GM12872 (cell line): ENCODE results near the gene ARL6IP5.

Experiments
- CTCF ChIP-seq: IDR thresholded peaks from 3 replicates; pipeline ENCODE4 v1.5.1; 2011; ENCODE audit warnings: low read depth, mild to moderate bottlenecking, low read length, moderate library complexity; ENCODE audit not compliant: insufficient read depth

Gene ARL6IP5

DNA sequence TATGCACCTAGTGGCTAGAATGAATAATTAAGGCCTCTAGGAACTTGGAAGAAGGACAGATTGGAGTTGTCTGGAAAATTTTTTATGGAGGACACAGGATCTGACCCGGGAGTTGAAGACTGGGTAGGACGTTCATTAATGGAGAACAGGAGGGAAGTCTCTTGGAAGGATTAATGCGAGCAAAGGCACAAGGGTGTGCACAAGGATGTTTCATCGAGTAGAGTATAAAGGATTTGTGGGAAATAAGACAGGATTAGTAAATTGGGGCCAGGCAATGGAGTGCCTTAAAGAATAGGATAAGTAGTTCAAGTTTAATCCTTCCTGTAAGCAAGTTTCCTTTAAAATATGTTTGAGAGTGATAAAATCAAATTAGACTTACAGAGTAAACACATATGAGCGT, 23.1 kb downstream of the ARL6IP5 start:
- no peak for TF ChIP-seq CTCF

DNA sequence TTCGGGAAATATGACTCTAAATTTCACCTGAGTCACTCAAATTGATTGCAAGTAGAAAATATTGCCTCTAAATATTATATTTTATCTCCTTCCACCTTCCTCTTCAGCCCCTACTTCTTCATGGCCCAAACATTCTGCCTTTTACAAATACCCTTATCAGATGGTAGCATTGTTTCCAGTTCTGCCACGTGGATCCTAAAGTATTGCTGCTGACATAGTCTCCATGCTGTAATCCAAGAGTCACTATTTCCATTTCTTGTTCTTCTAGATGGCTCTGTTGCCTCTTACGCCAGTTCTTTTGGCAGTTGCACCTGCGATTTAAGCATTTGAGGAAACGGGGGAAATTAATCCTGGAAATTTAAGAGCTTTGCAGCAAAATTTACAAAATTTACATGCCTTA, 24.1 kb downstream of the ARL6IP5 start:
- TF ChIP-seq CTCF, result no peak

- no peak for TF ChIP-seq CTCF
Measured at GRCh38 chr3:69110941-69111546, 26.3 kb downstream of the ARL6IP5 start.

DNA sequence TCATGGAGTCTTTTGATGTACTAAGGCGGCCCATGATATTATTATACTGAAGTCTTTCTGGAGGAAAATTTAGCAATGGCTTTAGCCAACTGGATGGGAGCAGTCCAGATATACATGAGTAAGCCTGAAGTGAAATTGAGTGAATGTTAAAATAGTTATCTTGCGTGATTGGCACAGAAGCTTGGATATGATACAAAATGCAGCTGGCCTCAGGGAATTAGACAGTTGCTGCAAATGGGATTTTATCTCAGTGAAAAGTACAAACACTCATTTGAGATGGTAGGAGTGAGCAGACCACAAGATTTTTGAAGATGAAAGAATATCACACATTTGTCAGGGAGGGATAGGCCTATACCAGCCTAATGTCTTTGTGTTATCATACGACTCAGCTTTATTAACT, 28.8 kb downstream of the ARL6IP5 start:
- no peak for TF ChIP-seq CTCF

- no peak for TF ChIP-seq CTCF
Measured at GRCh38 chr3:69115731-69116130, 31.0 kb downstream of the ARL6IP5 start.

DNA sequence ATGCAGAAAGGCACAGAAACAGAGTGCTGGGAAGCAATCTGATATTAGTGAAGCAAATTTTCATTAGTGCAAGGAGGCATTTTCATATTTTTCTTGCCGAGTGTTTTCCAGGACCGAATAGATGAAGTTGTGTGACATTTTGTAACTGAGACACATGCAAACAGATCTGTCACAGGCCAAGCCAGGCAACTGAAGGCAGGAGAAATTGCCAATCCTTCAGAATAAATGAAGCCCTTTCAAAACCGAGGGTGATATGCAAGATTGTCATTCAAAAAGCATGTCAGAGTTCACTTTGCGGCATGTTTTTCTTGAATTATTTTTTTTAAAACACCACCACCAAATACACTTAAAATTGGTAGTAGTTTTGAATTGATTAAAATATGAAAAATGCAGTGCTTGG, 31.4 kb downstream of the ARL6IP5 start:
- TF ChIP-seq CTCF, result no peak

GRCh38 chr3:69116897-69117296, 32.2 kb downstream of the ARL6IP5 start:
- no peak for TF ChIP-seq CTCF

DNA sequence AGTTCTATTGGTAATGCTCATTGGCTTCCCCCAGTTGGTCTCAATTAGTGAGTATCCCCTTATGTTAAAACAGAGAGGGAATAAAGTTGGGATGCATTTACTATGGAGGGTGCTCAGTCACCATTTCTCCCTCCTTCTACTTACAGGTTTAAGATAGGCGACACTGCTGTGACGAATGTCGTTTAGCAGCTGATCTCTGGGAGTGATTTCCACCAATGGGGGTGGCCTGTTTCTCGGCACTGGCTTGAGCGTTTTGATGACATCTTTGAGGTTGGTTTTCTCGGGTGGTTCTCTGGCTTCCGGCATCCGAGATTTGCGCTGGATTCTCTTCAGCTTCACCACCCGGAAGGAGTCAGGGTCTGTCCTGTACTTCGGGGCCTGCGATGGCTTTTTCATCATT, 33.8 kb downstream of the ARL6IP5 start:
- TF ChIP-seq CTCF, result no peak
